HEK293T (cell line): ENCODE measurements around the gene RCAN1.

ENCODE experiments used
- CTCF ChIA-PET: fragments of 350-600 bp; formaldehyde crosslinking; extraction: SDS; loops from one replicate; lab custom pipeline; 2021; ENCODE audit warnings: antibody characterized with exemption, inconsistent platforms; lab: Yijun Ruan, JAX
- POLR2A ChIA-PET: fragments of 350-600 bp; formaldehyde crosslinking; extraction: SDS; loops from one replicate; lab custom pipeline; 2020; ENCODE audit warnings: antibody characterized with exemption, inconsistent platforms; lab: Yijun Ruan, JAX
- DNase-seq: peaks from one replicate; pipeline ENCODE4 v3.0.0; 2012; ENCODE audit warnings: mixed read lengths; ENCODE audit errors: extremely low spot score
- ARNT ChIP-seq: fragments of 450-650 bp; IDR thresholded peaks from 2 replicates; pipeline ENCODE4 v1.6.1; 2017; ENCODE audit warnings: mild to moderate bottlenecking
- BHLHE40 ChIP-seq: fragments of 450-650 bp; IDR thresholded peaks from 2 replicates; pipeline ENCODE4 v1.6.1; 2016; ENCODE audit warnings: mild to moderate bottlenecking, moderate library complexity, borderline replicate concordance
- CTBP1 ChIP-seq: fragments of 450-650 bp; IDR thresholded peaks from 2 replicates; pipeline ENCODE4 v1.6.1; 2016; ENCODE audit warnings: borderline replicate concordance
- ELF4 ChIP-seq: fragments of 450-650 bp; IDR thresholded peaks from 2 replicates; pipeline ENCODE4 v1.6.1; 2017; ENCODE audit warnings: antibody characterized with exemption
- FOXA1 ChIP-seq: fragments of 450-650 bp; IDR thresholded peaks from 2 replicates; pipeline ENCODE4 v1.6.1; 2016; ENCODE audit warnings: mild to moderate bottlenecking
- FOXK2 ChIP-seq: fragments of 450-650 bp; IDR thresholded peaks from 2 replicates; pipeline ENCODE4 v1.6.1; 2016; ENCODE audit warnings: mild to moderate bottlenecking
- FOXM1 ChIP-seq: fragments of 450-650 bp; IDR thresholded peaks from 2 replicates; pipeline ENCODE4 v1.6.1; 2017; ENCODE audit warnings: mild to moderate bottlenecking, borderline replicate concordance
- HDGF ChIP-seq: fragments of 450-650 bp; IDR thresholded peaks from 2 replicates; pipeline ENCODE4 v1.6.1; 2017; ENCODE audit warnings: antibody characterized with exemption, borderline replicate concordance
- L3MBTL2 ChIP-seq: fragments of 450-650 bp; conservative IDR thresholded peaks from 2 replicates; pipeline ENCODE4 v1.6.1; 2016; ENCODE audit warnings: mild to moderate bottlenecking
- LEF1 ChIP-seq: fragments of 450-650 bp; IDR thresholded peaks from 2 replicates; pipeline ENCODE4 v1.6.1; 2017; ENCODE audit warnings: mild to moderate bottlenecking, borderline replicate concordance
- NFRKB ChIP-seq: fragments of 450-650 bp; IDR thresholded peaks from 2 replicates; pipeline ENCODE4 v1.6.1; 2016; ENCODE audit warnings: mild to moderate bottlenecking, moderate library complexity
- PKNOX1 ChIP-seq: fragments of 450-650 bp; IDR thresholded peaks from 2 replicates; pipeline ENCODE4 v1.6.1; 2016
- SP1 ChIP-seq: fragments of 450-650 bp; IDR thresholded peaks from 2 replicates; pipeline ENCODE4 v1.6.1; 2017
- SUZ12 ChIP-seq: fragments of 450-650 bp; IDR thresholded peaks from 2 replicates; pipeline ENCODE4 v1.6.1; 2016; ENCODE audit warnings: mild to moderate bottlenecking
- TARDBP ChIP-seq: fragments of 450-650 bp; IDR thresholded peaks from 2 replicates; pipeline ENCODE4 v1.6.1; 2016
- ZNF384 ChIP-seq: fragments of 450-650 bp; IDR thresholded peaks from 2 replicates; pipeline ENCODE4 v1.6.1; 2016

Gene RCAN1

GRCh38 chr21:34592120-34592955, 22.6 kb downstream of the RCAN1 start:
- ChIA-PET CTCF (interaction anchor here (1.0 kb wide), 1 partner anchor 11 kb away, joined by 3 read pairs; no protein-coding TSS in a partner anchor), POLR2A (no interaction called here)
- TF ChIP-seq ZNF384 (no peak), ELF4 (no peak), TARDBP (no peak), FOXK2 (no peak), PKNOX1 (no peak), LEF1 (no peak), SP1 (no peak), FOXA1 (no peak), ARNT (no peak), SUZ12 (no peak), HDGF (no peak)
- DNase-seq, result no peak

- CTCF ChIA-PET, result no interaction called here
- no peak for DNase-seq
- TF ChIP-seq FOXM1 (no peak), TARDBP (no peak), SUZ12 (no peak), CTBP1 (no peak), ZNF384 (no peak), SP1 (no peak), PKNOX1 (no peak), NFRKB (no peak), FOXA1 (no peak), FOXK2 (no peak), HDGF (no peak)
- POLR2A ChIA-PET, result no interaction called here
Measured at GRCh38 chr21:34590520-34590919, 24.4 kb downstream of the RCAN1 start.

- DNase-seq, result no peak
- ChIA-PET POLR2A (no interaction called here), CTCF (no interaction called here)
- TF ChIP-seq FOXA1 (no peak), TARDBP (no peak), NFRKB (no peak), HDGF (no peak), PKNOX1 (no peak), L3MBTL2 (no peak), FOXK2 (no peak), SUZ12 (no peak), SP1 (no peak), BHLHE40 (no peak), FOXM1 (no peak), ZNF384 (no peak), ARNT (no peak), CTBP1 (no peak)
Measured at GRCh38 chr21:34589511-34590282, 25.2 kb downstream of the RCAN1 start.

- ChIA-PET POLR2A (no interaction called here), CTCF (no interaction called here)
- TF ChIP-seq PKNOX1 (no peak), L3MBTL2 (no peak), BHLHE40 (no peak), ZNF384 (no peak), FOXM1 (no peak), TARDBP (no peak), ELF4 (no peak), LEF1 (no peak), FOXA1 (no peak), NFRKB (no peak), CTBP1 (no peak), SUZ12 (no peak), FOXK2 (no peak), ARNT (no peak), HDGF (no peak), SP1 (no peak)
- DNase-seq, result no peak
Measured at GRCh38 chr21:34583926-34584563, 30.9 kb downstream of the RCAN1 start.

- POLR2A ChIA-PET, result no interaction called here
- TF ChIP-seq TARDBP, result no peak
- CTCF ChIA-PET, result interaction anchor here (0.5 to 1.2 kb wide), 9 partner anchors 15 to 375 kb away, joined by 3 to 7 read pairs (median 4); no protein-coding TSS in a partner anchor
- peak; percentile 61 for DNase-seq
Measured at GRCh38 chr21:34582506-34583150, 32.3 kb downstream of the RCAN1 start.
